LNCAP (cell line): Measurements from ENCODE around the gene ZNF891.

Source experiments
- CTCF ChIP-seq: fragments of 450-650 bp; IDR thresholded peaks from 2 replicates; pipeline ENCODE4 v1.5.1; 2017; ENCODE audit warnings: mild to moderate bottlenecking

Gene ZNF891

GRCh38 chr12:133130808-133131128, 694 bp upstream of the ZNF891 start:
- TF ChIP-seq CTCF, result no peak

GRCh38 chr12:133129368-133130037, 571 bp downstream of the ZNF891 start:
- TF ChIP-seq CTCF, result no peak

GRCh38 chr12:133124674-133125073, 5.4 kb downstream of the ZNF891 start:
- no peak for TF ChIP-seq CTCF

- no peak for TF ChIP-seq CTCF
These were observed 9.5 kb downstream of the ZNF891 start for GRCh38 chr12:133120385-133121191.

- no peak for TF ChIP-seq CTCF
These were observed 21.9 kb downstream of the ZNF891 start for GRCh38 chr12:133108150-133108549.

GRCh38 chr12:133107121-133107520, 23.0 kb downstream of the ZNF891 start:
- TF ChIP-seq CTCF, result no peak

- no peak for TF ChIP-seq CTCF
These were observed 23.8 kb downstream of the ZNF891 start for GRCh38 chr12:133106253-133106652.
